SJCRH30 (cell line): ENCODE measurements around the gene CEP85. TPM values are rescaled to one million over a fixed set of nuclear protein-coding genes. Genes with fewer than 3 reads are reported as not detected.
A peak's percentile ranks its signal among the peaks of the same experiment; 100 is the strongest.

Experiments
- DNase-seq, 2 experiments: peaks; one replicate each; pipeline ENCODE4 v3.0.0-alpha.2; 2015 to 2020
- H3K27ac ChIP-seq: fragments of 250-450 bp; sonication (Bioruptor Pico); 2 replicates; pipeline ENCODE4 v1.5.1; 2020; ENCODE audit warnings: mild to moderate bottlenecking, moderate library complexity
- H3K27me3 ChIP-seq: fragments of 250-450 bp; sonication (Bioruptor Pico); 2 replicates; pipeline ENCODE4 v1.5.1; 2020; ENCODE audit warnings: mild to moderate bottlenecking, moderate library complexity
- H3K36me3 ChIP-seq: fragments of 250-450 bp; sonication (Bioruptor Pico); 2 replicates; pipeline ENCODE4 v1.5.1; 2020; ENCODE audit warnings: mild to moderate bottlenecking, moderate library complexity
- H3K4me1 ChIP-seq: fragments of 250-450 bp; sonication (Bioruptor Pico); 2 replicates; pipeline ENCODE4 v1.5.1; 2020; ENCODE audit warnings: mild to moderate bottlenecking, moderate library complexity
- H3K4me3 ChIP-seq: fragments of 250-450 bp; sonication (Bioruptor Pico); 2 replicates; pipeline ENCODE4 v1.5.1; 2020; ENCODE audit warnings: mild to moderate bottlenecking, moderate library complexity
- H3K9me3 ChIP-seq: fragments of 250-450 bp; sonication (Bioruptor Pico); replicated peaks from 2 replicates; pipeline ENCODE4 v1.5.1; 2020; ENCODE audit warnings: mild to moderate bottlenecking, moderate library complexity
- total RNA-seq: library from RNA; depleted of rRNA; stranded (reverse); fragments of >200 nt; shearing (Covaris generic); gene quantifications from 2 replicates; pipeline ENCODE4 v1.2.3, GENCODE V29; 2014

Gene CEP85
- total RNA-seq, 1 experiment from 2014 or later = 39.1 TPM

GRCh38 chr1:26257222-26257621 lies 23.2 kb downstream of the CEP85 start:
- Histone ChIP-seq H3K9me3 (no peaks in the 10 kb centered on the region), H3K36me3 (peaks cover 62% of the 10 kb centered on the region), H3K27me3 (no peaks in the 10 kb centered on the region), H3K4me1 (no peaks in the 10 kb centered on the region; the same call in 1 of the 2 replicates), H3K4me3 (no peak overlapping the region), H3K27ac (no peak overlapping the region)
- DNase-seq = no peak

DNA sequence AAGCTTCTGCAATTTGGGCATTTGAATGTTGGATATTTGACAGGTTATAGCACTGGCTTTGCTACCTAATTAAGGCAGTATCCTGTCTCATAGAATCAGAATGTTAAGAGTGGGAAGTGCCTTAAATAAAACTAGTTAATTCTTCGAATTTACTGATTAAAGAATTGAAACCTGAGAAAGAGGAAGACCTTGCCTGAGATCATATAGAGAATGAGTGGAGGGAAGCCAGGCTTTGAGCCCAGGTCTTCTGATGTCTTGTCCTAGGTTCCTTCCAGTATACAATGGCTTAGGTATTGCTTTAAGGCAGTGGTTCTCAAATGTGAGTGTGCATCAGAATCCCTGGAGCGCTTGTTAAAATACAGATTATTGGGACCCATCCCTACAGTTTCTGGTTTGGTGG lies 25.0 kb downstream of the CEP85 start:
- DNase-seq = no peak
- Histone ChIP-seq H3K27ac (no peak overlapping the region), H3K4me3 (no peak overlapping the region), H3K36me3 (peaks cover 65% of the 10 kb centered on the region), H3K4me1 (no peaks in the 10 kb centered on the region; the same call in 1 of the 2 replicates), H3K27me3 (no peaks in the 10 kb centered on the region), H3K9me3 (no peaks in the 10 kb centered on the region)

GRCh38 chr1:26259578-26259977 lies 25.6 kb downstream of the CEP85 start:
- Histone ChIP-seq H3K27me3 (no peaks in the 10 kb centered on the region), H3K4me3 (no peak overlapping the region), H3K27ac (no peak overlapping the region), H3K9me3 (no peaks in the 10 kb centered on the region), H3K36me3 (peaks cover 69% of the 10 kb centered on the region), H3K4me1 (no peaks in the 10 kb centered on the region)
- no peak for DNase-seq

DNA sequence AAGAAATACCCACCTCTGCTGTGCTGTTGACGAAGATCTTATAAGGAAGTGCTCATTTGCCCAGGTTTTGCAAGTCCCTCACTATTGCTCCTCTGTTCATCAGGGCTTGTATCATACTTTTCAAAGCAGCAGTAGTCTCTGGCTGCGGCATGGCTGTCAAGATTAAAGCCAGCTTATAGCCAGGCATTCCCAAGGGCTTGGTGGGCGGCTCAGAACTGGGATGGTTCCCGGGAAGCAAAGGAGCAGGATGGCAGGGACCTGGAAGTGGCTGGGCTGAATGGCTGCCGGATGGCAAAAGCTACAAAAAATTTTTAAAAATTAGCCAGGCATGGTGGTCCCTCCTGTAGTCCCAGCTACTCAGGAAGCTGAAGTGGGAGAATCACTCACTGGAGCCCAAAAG lies 29.2 kb downstream of the CEP85 start:
- DNase-seq = no peak
- H3K4me1 ChIP-seq = no peaks in the 10 kb centered on the region
- no peaks in the 10 kb centered on the region for H3K27me3 ChIP-seq
- H3K4me3 ChIP-seq = no peak overlapping the region
- peaks cover 58% of the 10 kb centered on the region for H3K36me3 ChIP-seq
- H3K27ac ChIP-seq = no peak overlapping the region
- H3K9me3 ChIP-seq = no peaks in the 10 kb centered on the region

DNA sequence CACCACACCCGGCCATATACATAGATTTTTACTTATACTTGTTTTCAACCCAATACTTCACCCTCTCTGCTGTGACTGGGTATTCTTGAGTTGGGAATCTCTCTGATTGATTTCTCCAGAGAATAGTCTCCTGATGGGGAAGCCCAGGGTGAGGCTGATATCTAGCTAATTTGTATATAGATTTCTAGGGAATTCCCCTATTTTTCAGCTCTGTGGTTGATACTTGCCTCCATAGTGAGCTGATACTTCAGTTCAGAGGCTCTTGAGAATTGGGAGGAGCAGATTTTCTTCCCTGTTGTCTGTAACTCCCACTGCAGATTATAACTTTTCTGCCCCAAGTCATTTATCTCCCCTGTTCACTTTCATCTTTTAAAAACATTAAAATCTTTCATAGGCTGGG lies 31.4 kb downstream of the CEP85 start:
- Histone ChIP-seq H3K4me1 (no peaks in the 10 kb centered on the region), H3K36me3 (peaks cover 58% of the 10 kb centered on the region)
- DNase-seq = no peak

DNA sequence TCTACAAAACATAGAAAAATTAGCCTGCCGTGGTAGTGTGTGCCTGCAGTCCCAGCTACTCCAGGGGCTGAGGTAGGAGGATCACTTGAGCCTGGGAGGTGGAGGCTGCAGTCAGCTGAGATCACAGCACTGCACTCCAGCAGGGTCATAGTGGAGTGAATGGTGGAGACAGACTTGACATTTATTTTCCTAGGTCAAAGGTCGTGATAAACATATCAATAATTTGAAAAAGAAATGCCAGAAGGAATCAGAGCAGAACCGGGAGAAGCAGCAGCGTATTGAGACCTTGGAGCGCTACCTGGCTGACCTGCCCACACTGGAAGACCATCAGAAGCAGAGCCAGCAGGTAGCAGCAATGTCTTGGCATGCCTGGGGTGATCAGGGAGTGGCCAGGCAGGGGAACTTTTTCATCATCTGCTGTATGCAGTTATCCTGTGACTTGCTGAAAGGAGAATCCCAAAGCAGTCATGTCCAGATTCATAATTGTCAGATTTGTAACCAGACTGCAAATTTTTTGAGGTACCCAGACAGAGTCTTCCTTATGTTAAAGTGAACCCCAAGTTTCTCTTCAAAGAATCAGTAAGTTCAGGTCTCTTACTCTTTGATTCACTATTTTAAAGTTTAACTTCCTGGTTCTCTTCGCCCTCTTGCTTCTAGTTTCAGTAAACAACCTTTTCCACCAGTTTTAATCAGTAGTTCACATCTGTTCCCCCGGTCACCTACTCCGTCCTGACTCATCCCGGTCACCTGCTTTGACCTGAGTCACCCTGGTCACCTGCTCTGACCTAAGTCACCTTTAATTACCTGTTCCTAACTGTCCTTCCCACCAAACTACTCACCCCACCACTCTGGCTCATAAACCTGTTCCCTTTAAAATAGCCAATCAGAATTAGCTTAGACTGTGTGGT lies 34.5 kb downstream of the CEP85 start:
- Histone ChIP-seq H3K36me3 (peaks cover 62% of the 10 kb centered on the region), H3K27me3 (no peaks in the 10 kb centered on the region), H3K4me1 (no peaks in the 10 kb centered on the region), H3K27ac (no peak overlapping the region), H3K4me3 (no peak overlapping the region), H3K9me3 (peaks cover 5% of the 10 kb centered on the region; the same call in 1 of the 2 replicates)
- no peak for DNase-seq

More for the DNA sequence above, 31.4 kb downstream of the CEP85 start:
- no peak overlapping the region for H3K27ac ChIP-seq
- no peak overlapping the region for H3K4me3 ChIP-seq
- peaks cover 5% of the 10 kb centered on the region; the same call in 1 of the 2 replicates for H3K9me3 ChIP-seq
- no peaks in the 10 kb centered on the region for H3K27me3 ChIP-seq

- Histone ChIP-seq H3K4me3 (no peak overlapping the region), H3K9me3 (peaks cover 5% of the 10 kb centered on the region; the same call in 1 of the 2 replicates), H3K27me3 (no peaks in the 10 kb centered on the region), H3K27ac (no peak overlapping the region), H3K36me3 (peaks cover 58% of the 10 kb centered on the region), H3K4me1 (no peaks in the 10 kb centered on the region)
- no peak for DNase-seq
Measured at GRCh38 chr1:26269198-26269550, 35.2 kb downstream of the CEP85 start.

- Histone ChIP-seq H3K9me3 (no peaks in the 10 kb centered on the region), H3K27me3 (no peaks in the 10 kb centered on the region), H3K4me3 (no peak overlapping the region), H3K27ac (peak overlapping the region; percentile 67; the same call in 1 of the 2 replicates), H3K36me3 (peaks cover 45% of the 10 kb centered on the region), H3K4me1 (peaks cover 42% of the 10 kb centered on the region)
- DNase-seq = no peak
Measured at GRCh38 chr1:26274801-26275425, 40.9 kb downstream of the CEP85 start.

DNA sequence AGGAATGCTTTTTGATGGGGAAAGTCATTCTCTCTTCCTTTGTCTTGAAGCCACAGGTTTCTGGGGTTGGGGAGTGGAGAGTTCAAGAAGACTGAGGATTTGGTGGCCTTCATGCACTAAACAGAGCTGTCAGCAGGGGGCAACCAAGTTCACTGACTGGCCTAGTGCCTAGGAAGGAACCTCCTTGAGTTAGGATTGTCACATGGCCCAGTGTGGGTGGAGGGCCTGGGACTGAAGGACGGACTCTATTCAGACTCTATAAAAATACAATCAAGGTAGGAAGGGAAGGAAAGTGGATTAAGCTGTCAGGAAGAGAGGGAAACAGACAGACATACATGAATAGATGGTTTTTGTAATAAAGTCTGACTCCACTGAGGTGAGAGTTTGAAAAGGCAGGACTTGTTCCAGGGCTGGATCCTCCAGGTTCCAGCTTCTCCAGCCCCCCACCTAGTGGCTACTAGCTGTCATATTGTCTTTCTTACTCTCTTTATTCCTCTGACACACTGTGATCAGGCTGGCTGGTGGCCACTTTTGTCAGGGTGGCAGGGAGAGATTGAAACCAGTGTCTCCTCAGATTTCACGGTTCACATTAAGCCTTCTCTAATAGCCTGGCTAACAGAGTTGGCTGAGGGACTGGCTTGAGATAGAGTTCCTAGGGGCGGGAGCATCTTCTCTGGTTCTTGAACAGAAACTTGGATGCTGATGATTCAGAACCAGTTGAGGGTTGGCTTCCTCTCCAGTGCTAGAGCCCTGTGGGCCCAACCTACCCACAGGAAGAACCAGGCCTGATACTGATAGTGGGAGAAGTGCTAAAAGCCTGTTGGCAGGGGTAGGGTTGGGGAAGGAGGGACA lies 41.8 kb downstream of the CEP85 start:
- peaks cover 42% of the 10 kb centered on the region for H3K4me1 ChIP-seq
- H3K4me3 ChIP-seq = no peak overlapping the region
- peaks cover 36% of the 10 kb centered on the region for H3K36me3 ChIP-seq
- no peaks in the 10 kb centered on the region for H3K9me3 ChIP-seq
- no peaks in the 10 kb centered on the region for H3K27me3 ChIP-seq
- peak overlapping the region; percentile 67 for H3K27ac ChIP-seq
- DNase-seq = peak; percentile 81 to 94

- H3K4me3 ChIP-seq = no peak overlapping the region
- no peaks in the 10 kb centered on the region for H3K27me3 ChIP-seq
- H3K27ac ChIP-seq = peak overlapping the region; percentile 67
- DNase-seq = peak in 1 of 2 experiments; percentile 42
- peaks cover 46% of the 10 kb centered on the region for H3K4me1 ChIP-seq
- H3K36me3 ChIP-seq = peaks cover 31% of the 10 kb centered on the region
- no peaks in the 10 kb centered on the region for H3K9me3 ChIP-seq
Measured at GRCh38 chr1:26276432-26276838, 42.4 kb downstream of the CEP85 start.

DNA sequence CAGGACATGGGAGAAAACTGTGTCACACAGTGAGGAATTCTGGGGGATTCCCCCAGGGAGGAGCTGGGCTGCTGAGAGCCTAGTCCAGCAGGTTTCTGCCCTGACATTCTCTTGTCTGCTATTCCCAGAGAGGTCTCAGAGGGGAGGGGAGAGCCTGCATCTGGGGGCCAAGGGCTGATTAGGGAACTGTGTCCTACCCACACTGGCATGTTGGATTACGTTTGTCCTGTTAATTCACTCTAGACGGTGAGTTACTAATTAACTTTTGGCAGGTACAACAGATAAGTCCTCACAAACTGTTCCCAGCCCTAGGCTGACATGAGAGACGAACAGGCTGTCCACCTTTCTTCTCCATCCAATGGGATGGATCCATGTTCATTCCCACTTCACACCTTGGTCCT lies 43.3 kb downstream of the CEP85 start:
- no peak overlapping the region; the same call in 1 of the 2 replicates for H3K27ac ChIP-seq
- H3K4me1 ChIP-seq = peaks cover 49% of the 10 kb centered on the region
- DNase-seq = no peak
- H3K36me3 ChIP-seq = peaks cover 24% of the 10 kb centered on the region
- no peaks in the 10 kb centered on the region for H3K27me3 ChIP-seq
- H3K9me3 ChIP-seq = no peaks in the 10 kb centered on the region
- no peak overlapping the region for H3K4me3 ChIP-seq

GRCh38 chr1:26277719-26278118 lies 43.7 kb downstream of the CEP85 start:
- Histone ChIP-seq H3K27ac (no peak overlapping the region), H3K27me3 (no peaks in the 10 kb centered on the region), H3K4me3 (no peak overlapping the region), H3K4me1 (peaks cover 49% of the 10 kb centered on the region), H3K9me3 (no peaks in the 10 kb centered on the region), H3K36me3 (peaks cover 24% of the 10 kb centered on the region)
- DNase-seq = peak in 1 of 2 experiments; percentile 40

GRCh38 chr1:26278303-26278702 lies 44.3 kb downstream of the CEP85 start:
- H3K9me3 ChIP-seq = no peaks in the 10 kb centered on the region
- no peak overlapping the region for H3K4me3 ChIP-seq
- peaks cover 49% of the 10 kb centered on the region for H3K4me1 ChIP-seq
- DNase-seq = no peak
- H3K27me3 ChIP-seq = no peaks in the 10 kb centered on the region
- no peak overlapping the region for H3K27ac ChIP-seq
- peaks cover 18% of the 10 kb centered on the region for H3K36me3 ChIP-seq

- peaks cover 49% of the 10 kb centered on the region for H3K4me1 ChIP-seq
- H3K27ac ChIP-seq = peak overlapping the region; percentile 74
- H3K27me3 ChIP-seq = no peaks in the 10 kb centered on the region
- H3K4me3 ChIP-seq = peak overlapping the region; percentile 68
- peak in 1 of 2 experiments; percentile 35 for DNase-seq
- no peaks in the 10 kb centered on the region for H3K9me3 ChIP-seq
- peaks cover 17% of the 10 kb centered on the region for H3K36me3 ChIP-seq
Measured at GRCh38 chr1:26278724-26279455, 44.9 kb downstream of the CEP85 start.
